Activated B cell treated with CpG ODN at 0.5 μM for 24 hours (primary cell): ENCODE data around the gene SLC49A4. TPM values are rescaled to one million over a fixed set of nuclear protein-coding genes. Genes with fewer than 3 reads are reported as not detected.

Source experiments
- ATAC-seq: fragments of 200-7000 bp; cut with Tn5 transposase; one replicate; pipeline ENCODE4 v1.10.0; 2021; ENCODE audit warnings: low read depth, mild to moderate bottlenecking, moderate library complexity
- CTCF ChIA-PET: fragments of 350-600 bp; sonication (Branson Sonifier 250); formaldehyde crosslinking; loops from one replicate; lab custom pipeline; 2021; ENCODE audit warnings: antibody characterized with exemption; lab: Charles Lee
- POLR2A ChIA-PET: fragments of 350-600 bp; sonication (Branson Sonifier 250); formaldehyde crosslinking; loops from one replicate; lab custom pipeline; 2021; ENCODE audit warnings: antibody characterized with exemption; lab: Charles Lee
- DNase-seq: peaks from one replicate; pipeline ENCODE4 v3.0.0; 2022
- H3K27ac Mint-ChIP-seq: one replicate; pipeline ENCODE4 v1.8.0; 2020; ENCODE audit warnings: mixed read lengths
- H3K27me3 Mint-ChIP-seq: one replicate; pipeline ENCODE4 v1.8.0; 2021; ENCODE audit warnings: mixed read lengths
- H3K36me3 Mint-ChIP-seq: one replicate; pipeline ENCODE4 v1.8.0; 2021; ENCODE audit warnings: low read depth, mixed read lengths
- H3K4me1 Mint-ChIP-seq: one replicate; pipeline ENCODE4 v1.8.0; 2021; ENCODE audit warnings: mixed read lengths
- H3K4me3 Mint-ChIP-seq: one replicate; pipeline ENCODE4 v1.8.0; 2020; ENCODE audit warnings: mild to moderate bottlenecking, mixed read lengths
- H3K9me3 Mint-ChIP-seq: one replicate; pipeline ENCODE4 v1.8.0; 2020; ENCODE audit warnings: mixed read lengths
- CTCF ChIP-seq: fragments of 200-600 bp; IDR thresholded peaks from one replicate; pipeline ENCODE4 v1.8.0; 2022; ENCODE audit warnings: antibody characterized with exemption, mild to moderate bottlenecking
- intact Hi-C: fragments of 100-400 bp; cut with micrococcal nuclease; formaldehyde crosslinking; loops from one replicate; pipeline ENCODE4 v1.15.1; 2024
- total RNA-seq: library from RNA; stranded (reverse); gene quantifications from 2 replicates; pipeline ENCODE4 v1.2.3, GENCODE V29; 2022

SLC49A4 gene
- total RNA-seq, 1 donor from 2014 or later = 3.2 TPM

DNA sequence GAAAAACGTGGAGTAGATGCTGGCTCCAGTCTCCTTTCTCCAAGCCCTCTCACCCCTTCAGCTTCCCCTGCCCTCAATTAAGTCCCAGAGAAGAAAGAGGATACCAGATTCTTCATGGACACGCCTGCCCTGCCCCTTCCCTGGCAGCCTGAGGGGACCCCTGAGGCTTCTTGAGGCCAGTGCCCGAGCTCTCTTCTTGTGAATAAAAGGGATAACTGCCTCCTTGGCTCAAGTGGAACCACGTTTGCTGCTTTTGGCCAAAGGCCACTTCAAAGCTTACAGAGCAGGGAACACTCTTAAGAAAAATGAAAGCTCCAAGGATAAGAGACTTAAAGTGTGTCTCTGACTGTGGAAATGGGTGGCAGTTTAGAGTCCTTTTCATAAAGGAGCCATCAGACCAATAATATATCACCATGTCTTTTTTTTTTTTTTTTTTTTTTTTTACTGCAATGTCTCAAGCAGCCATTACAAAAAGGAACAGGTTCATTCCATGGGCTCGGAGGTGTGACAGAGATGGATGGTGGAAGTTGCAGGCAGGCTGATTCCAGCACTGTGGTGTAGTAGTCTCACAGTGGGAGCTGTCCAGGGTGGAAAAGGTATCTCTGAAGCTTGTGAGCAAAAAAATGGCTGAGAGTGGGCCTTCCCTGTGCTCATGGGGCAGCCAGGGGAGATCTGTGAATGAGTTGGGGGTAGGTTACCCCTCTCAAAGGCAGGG, 123.9 kb downstream of the SLC49A4 start:
- DNase-seq (no peak), ATAC-seq (no peak)
- Mint-ChIP-seq H3K4me3 (no peak overlapping the region), H3K9me3 (no peaks in the 10 kb centered on the region), H3K4me1 (peaks cover 23% of the 10 kb centered on the region), H3K36me3 (no peaks in the 10 kb centered on the region), H3K27me3 (peaks cover 16% of the 10 kb centered on the region), H3K27ac (no peak overlapping the region)
- ChIA-PET POLR2A (interaction anchor here (0.7 kb wide), 1 partner anchor 1588 kb away, joined by 3 read pairs; no protein-coding TSS in a partner anchor), CTCF (no interaction called here)
- intact Hi-C loops = no loop called here
- no peak for TF ChIP-seq CTCF

DNA sequence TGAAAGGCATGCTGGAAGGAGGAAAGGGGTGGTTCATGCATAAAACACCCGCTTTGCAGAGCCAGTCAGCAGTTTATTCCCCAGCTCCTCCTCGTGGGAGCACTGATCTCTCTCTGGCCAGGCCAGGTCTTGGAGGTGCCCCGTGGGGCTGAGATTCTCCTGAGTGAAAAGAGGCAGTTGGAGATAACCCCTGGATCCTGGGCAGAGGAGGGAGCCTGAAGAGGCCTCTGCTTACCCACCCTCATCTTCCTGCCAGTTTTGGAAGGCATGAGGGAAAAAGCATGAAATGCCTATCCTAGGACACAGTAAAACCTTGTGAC, 124.4 kb downstream of the SLC49A4 start:
- DNase-seq (no peak), ATAC-seq (no peak)
- no peaks in the 10 kb centered on the region for H3K36me3 Mint-ChIP-seq
- no peak overlapping the region for H3K4me3 Mint-ChIP-seq
- POLR2A ChIA-PET = no interaction called here
- CTCF ChIA-PET = no interaction called here
- intact Hi-C loops = no loop called here
- no peak overlapping the region for H3K27ac Mint-ChIP-seq
- peaks cover 13% of the 10 kb centered on the region for H3K27me3 Mint-ChIP-seq
- H3K9me3 Mint-ChIP-seq = no peaks in the 10 kb centered on the region
- H3K4me1 Mint-ChIP-seq = peaks cover 23% of the 10 kb centered on the region
- no peak for TF ChIP-seq CTCF

- no peaks in the 10 kb centered on the region for H3K9me3 Mint-ChIP-seq
- intact Hi-C loops = loop anchor here (1.0 kb wide), 1 partner anchor 107 kb away; no protein-coding TSS in a partner anchor
- DNase-seq (no peak), ATAC-seq (no peak)
- peaks cover 13% of the 10 kb centered on the region for H3K27me3 Mint-ChIP-seq
- no peak overlapping the region for H3K4me3 Mint-ChIP-seq
- ChIA-PET CTCF (no interaction called here), POLR2A (no interaction called here)
- TF ChIP-seq CTCF = no peak
- H3K27ac Mint-ChIP-seq = no peak overlapping the region
- H3K36me3 Mint-ChIP-seq = no peaks in the 10 kb centered on the region
- peaks cover 18% of the 10 kb centered on the region for H3K4me1 Mint-ChIP-seq
Measured at GRCh38 chr3:122920986-122921385, 126.1 kb downstream of the SLC49A4 start.

DNA sequence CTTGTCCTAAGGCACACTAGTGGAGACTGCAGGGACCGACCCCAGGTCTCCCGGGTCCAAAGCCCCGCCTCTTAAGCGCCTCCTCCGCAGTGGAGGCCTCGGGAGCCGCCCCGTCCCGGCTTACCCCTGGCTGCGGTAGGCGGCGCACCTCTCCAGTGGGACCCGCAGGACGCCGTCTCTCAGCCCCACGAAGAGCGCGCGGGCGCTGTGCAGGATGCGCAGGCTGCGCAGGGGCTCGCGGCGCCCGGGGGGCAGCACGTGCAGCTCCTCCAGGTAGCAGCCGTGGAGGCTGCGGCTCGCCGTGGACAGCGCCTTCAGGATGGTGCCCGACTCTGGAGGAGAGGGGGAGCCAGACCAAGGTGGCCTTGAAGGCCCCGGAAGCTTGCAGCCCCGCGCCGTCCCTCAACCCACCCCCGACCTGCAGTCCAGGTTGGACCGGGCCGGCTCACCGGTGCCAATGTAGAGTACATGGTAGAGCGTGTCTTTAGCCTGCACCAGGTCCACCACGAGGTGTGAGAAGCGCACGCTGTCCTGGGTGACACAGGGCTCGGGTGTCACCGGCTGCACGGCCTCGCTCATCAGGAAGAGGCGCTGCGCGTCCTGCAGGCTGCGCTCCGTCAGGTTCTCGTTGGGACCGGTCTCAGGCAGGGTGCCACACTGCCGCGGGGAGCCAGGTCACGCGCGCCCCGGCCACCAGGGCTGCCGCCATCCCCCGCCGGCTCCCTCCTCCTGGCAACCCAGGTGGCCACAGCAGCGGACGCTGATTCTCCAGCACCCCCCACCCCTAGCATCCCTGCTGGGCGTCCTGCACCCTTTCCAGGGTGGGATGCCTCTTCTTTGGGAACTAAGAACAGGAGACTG, 127.2 kb downstream of the SLC49A4 start:
- Mint-ChIP-seq H3K4me1 (peaks cover 8% of the 10 kb centered on the region), H3K27ac (no peak overlapping the region), H3K9me3 (no peaks in the 10 kb centered on the region), H3K36me3 (no peaks in the 10 kb centered on the region), H3K27me3 (peaks cover 13% of the 10 kb centered on the region), H3K4me3 (peak overlapping the region; percentile 66)
- ATAC-seq (peak; percentile 91), DNase-seq (peak; percentile 35)
- POLR2A ChIA-PET = no interaction called here
- CTCF ChIA-PET = no interaction called here
- no peak for TF ChIP-seq CTCF
- intact Hi-C loops = loop anchor here (1.0 kb wide), 1 partner anchor 106 kb away; no protein-coding TSS in a partner anchor

DNA sequence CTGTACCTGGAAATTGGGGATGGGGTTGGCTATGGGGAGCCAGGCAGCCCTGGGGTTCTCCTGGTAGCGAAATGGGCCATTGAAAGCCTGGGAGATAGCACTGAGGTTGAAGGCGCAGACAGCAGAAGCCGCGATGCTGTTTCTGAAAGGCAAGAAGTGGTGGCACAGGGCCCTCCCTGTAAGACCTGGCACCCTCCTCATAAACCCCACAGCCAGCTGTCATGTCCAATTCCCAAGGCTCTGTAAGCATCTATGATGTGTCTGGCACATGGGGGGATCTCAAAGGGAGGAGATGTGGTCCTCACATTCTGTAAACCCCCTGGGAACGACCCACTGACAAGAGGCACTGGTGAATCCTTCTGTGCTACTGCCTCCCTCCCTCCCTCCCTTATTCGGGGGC, 128.7 kb downstream of the SLC49A4 start:
- H3K36me3 Mint-ChIP-seq = no peaks in the 10 kb centered on the region
- no peak overlapping the region for H3K4me3 Mint-ChIP-seq
- CTCF ChIA-PET = no interaction called here

More for the DNA sequence above, 128.7 kb downstream of the SLC49A4 start:
- Mint-ChIP-seq H3K27ac (no peak overlapping the region), H3K4me1 (peaks cover 8% of the 10 kb centered on the region), H3K9me3 (no peaks in the 10 kb centered on the region), H3K27me3 (peaks cover 13% of the 10 kb centered on the region)
- ATAC-seq (no peak), DNase-seq (no peak)
- intact Hi-C loops = no loop called here
- POLR2A ChIA-PET = no interaction called here
- no peak for TF ChIP-seq CTCF
